Right renal pelvis (tissue), 4 donors: ENCODE data around the gene NBEA. TPM values are rescaled to one million over a fixed set of nuclear protein-coding genes. Genes with fewer than 3 reads are reported as not detected.

Experiments used
- DNase-seq, 4 donors: peaks; one replicate each; pipeline ENCODE4 v3.0.0-alpha.2; 2013; ENCODE audit warnings: low read depth in 4 of 4, low spot score in 3 of 4, missing footprints in 1 of 4
- polyA plus RNA-seq, 4 donors: library from polyadenylated mRNA; unstranded; fragments of 120-200 nt; gene quantifications; one replicate each; pipeline ENCODE4 v1.2.1, GENCODE V29; 2013; ENCODE audit not compliant: insufficient read length in 4 of 4

The NBEA gene
- polyA plus RNA-seq, 4 donors = 15.6 to 19.9 (median 18.3) TPM

GRCh38 chr13:35469806-35470525, 527.9 kb downstream of the NBEA start:
- no peak for DNase-seq

- DNase-seq = no peak
Observed at GRCh38 chr13:35470671-35471661, 528.9 kb downstream of the NBEA start.

GRCh38 chr13:35471706-35472322, 529.7 kb downstream of the NBEA start:
- DNase-seq = no peak

- no peak for DNase-seq
Observed at GRCh38 chr13:35472323-35472881, 530.3 kb downstream of the NBEA start.

DNA sequence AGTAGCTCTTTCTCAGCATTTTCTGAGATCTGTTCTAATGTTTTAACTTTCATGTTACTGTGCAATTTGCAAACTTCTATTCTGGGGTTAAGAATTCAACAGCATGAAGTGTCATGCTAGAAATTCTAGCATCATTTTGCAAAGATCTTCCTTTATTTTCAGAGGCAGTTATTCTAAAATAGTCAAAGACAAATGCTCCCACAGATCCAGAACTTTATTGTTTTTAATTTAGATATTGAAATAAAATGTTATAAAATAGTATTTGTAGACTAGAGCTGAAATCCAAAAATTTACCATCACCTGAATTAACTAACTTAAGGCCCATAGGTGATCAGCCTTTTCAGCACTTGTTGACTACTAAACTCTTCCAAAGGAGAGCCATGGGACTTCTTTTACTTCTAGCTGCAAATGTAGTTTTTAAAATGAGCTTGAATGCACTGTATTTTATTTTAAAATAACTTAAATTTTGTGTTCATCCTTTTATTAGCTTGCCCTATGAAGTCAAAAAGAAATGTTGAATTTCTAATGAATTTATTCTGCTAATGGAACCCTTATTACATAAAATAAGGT, 531.2 kb downstream of the NBEA start:
- DNase-seq = no peak

- DNase-seq = no peak
Observed at GRCh38 chr13:35473802-35474201, 531.7 kb downstream of the NBEA start.

DNA sequence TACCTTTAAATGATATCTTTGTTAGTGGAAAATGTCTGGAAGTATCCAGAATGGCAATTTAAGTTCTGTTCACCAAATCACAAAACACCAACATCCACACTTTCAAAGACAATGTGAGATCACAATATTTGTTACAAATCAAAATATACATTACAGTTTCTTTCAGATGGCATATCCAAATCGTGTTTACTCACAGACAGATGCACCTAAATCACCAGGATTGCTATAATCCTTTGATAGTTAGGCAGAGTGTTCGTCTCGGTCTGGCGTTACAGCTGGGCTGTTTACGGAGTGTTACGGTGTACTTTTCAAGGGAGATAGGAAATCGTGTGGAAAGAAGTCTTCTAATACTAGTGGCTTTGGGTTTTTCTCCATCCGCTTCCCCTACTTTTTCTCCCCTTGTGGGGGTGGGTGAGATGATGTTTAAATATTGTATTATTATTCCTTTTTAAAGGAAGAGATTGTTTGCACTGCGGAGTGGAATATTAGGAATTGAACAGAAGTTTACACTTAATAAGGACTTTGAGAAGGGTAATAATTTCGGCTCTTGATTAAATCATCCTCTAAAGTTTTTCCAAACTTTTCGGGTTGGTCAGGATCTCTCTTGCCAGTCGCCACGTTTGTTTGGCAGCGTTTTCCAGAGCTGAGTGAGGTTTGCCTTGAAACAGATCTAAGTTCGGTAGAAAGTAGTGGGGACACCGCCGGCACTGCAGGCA, 532.6 kb downstream of the NBEA start:
- no peak for DNase-seq

DNA sequence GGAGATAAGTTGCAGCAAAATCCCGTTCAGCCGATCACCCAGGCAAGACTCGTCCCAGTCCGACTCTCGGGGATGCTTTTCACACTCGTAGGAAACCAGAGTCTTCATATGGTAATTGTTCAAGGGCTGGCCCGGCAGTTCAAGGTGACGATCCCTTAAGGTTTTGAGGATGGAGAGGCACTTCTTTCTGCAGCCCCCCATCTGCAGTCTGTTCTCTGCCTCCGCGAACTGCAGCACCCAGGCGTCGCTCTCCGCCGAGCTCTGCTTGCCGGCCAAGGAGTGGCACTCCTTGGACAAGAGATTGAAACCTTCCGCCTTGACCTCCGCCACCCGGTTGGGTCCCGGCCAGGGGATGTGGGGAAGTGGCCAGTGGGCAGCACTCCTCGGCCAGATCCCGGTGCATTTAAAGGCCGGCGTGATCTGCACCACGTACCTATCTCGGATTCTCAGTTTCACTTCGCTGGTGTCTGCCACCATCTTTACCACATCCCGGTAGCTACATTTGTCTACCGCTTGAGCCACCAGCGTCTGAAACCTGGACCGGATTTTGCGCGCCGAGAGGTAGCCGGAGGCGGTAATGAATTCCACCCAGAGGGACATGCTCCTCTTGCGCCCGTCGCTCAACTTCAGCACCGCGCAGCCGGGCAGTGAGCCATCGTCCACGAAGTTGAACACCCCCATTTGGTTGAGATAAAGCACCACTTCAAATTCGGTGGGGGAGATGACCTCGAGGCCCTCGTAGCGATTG, 533.3 kb downstream of the NBEA start:
- DNase-seq = no peak

DNA sequence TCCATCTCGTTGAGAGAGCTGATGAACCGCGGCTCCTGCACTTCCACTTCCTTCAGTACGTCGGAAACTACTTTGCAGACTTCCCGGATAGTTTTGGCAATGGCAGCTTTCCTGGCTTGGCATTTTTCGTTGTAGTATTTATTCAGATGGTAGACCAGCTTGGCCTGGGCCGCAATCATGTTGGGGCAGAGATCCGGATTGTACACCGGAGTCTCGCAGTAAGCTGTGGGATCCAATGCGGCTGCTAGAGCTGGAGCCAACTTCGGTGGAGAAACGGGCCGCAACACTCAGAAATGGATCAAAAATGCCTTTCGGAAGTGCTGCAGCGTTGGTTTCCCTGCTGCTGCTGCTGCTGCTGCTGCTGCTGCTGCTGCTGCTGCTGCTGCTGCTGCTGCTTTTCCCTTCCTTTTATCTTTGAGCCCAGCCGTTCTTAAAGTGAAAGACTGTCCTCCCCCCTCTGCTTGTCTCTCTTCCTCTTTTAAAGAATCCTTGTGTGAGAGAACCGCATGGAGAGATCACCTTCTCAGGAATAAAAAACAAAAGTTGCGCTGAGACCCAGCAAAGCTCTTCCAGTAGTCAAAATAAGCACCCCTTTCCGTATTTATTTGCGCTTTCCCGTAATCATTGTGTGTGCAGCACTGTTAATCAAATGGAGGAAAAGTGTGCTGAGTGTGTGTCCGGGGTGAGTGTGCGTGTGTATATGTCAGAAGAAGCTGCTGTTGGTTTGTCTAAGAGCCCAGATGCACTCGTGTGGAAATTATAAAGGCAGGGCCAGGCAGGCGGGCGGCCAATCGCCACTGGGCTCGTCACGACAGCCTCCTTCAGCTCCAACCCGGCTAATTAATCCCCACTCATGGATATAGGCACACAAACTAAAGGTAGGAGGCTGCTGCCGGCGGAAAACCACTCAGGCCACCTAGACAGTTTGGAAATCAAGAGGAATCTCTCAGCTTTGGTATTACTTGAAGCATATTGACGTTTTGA, 534.2 kb downstream of the NBEA start, which contains the start of gene MAB21L1:
Gene MAB21L1 (minus strand): TSS at position 730 of the 984 bp plus-strand sequence. CDS start 551 bp downstream, at position 179.
- DNase-seq = no peak

GRCh38 chr13:35477386-35477946, 535.4 kb downstream of the NBEA start:
- DNase-seq = no peak

GRCh38 chr13:35478271-35479037, 536.4 kb downstream of the NBEA start:
- no peak for DNase-seq

DNA sequence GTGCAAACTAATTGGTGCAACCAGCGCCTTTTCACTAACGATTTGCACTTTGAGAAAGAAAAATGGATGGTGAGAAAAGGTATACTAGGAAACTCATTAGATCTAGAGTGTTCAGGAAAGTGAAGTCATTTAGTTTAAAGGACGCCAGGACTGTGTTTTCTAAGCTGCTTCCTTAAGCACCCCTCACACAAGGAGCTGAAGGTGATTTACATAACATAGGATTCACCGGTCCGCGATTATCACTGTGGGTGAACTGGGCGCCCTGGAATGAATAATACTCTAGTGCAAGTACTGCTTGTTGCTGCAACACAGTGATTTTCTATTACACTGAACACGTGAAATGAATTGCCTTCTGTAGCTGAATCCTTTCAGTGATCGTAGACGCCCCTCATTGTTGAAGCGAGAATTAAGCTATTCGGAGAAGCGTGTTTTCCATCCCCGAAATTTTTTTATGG, 537.0 kb downstream of the NBEA start:
- DNase-seq = no peak

DNA sequence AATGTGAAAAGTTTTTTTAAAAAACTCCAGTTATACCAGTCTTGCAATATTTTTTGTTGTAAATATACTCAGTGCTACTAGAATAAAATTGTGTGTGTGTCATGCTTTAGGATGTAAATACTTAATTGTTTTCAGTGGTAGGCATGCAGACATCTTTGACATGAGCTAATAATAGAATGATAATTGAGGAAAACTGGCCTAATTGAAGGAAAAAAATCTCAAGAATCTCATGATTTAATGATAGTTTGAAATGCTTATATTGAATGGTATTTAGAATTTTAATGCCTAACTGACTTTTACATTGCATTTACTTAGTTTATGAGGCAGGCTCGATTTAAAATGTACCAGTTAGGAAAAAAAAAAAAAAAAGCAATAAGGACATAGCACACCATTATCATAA, 537.6 kb downstream of the NBEA start:
- no peak for DNase-seq

GRCh38 chr13:35480346-35480745, 538.3 kb downstream of the NBEA start:
- no peak for DNase-seq

- DNase-seq = no peak
Observed at GRCh38 chr13:35481777-35482176, 539.7 kb downstream of the NBEA start.

DNA sequence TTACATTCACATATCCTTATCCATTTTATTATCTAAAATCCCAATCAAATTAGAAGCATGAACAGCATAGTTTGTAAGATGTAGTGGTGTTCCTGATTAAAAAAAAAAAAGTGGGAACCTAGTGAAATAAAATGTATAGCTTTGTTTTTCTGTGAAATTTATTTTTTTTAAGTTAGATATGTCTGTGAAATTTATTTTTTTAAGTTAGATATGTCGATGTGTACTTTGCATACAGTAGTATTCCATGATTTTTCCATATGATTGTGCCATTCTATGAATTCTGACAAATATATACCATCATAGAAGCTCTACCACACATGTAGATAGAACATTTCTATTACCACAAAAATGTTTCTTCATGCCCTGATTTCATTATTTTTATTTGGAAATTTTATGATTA, 540.5 kb downstream of the NBEA start:
- DNase-seq = no peak

DNA sequence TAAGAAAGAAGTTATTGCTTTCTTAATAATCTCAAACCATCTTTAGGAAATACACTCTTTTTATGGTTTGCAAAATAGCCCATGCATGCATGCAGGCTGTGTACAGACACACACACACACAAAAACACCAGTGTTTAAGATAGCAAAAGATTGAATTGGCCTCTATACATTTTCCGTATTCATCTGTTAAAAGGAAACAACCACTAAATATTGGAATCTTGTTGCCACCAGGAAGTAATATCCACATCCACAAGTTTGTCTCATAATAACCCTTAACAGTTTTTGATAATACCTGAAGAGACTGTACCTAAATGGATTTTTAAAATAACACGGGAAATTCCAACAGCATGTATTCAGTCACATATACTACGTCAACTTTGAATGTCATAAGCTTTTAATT, 541.7 kb downstream of the NBEA start:
- no peak for DNase-seq
